Hematopoietic multipotent progenitor cell treated with erythropoietin and hydrocortisone succinate and interleukin-3 and kit ligand, for 4 days (in vitro differentiated cells): ENCODE results near the gene SEPTIN6.

Experiments
- DNase-seq: peaks from one replicate; pipeline ENCODE4 v3.0.0-alpha.2; 2015

The SEPTIN6 gene

DNA sequence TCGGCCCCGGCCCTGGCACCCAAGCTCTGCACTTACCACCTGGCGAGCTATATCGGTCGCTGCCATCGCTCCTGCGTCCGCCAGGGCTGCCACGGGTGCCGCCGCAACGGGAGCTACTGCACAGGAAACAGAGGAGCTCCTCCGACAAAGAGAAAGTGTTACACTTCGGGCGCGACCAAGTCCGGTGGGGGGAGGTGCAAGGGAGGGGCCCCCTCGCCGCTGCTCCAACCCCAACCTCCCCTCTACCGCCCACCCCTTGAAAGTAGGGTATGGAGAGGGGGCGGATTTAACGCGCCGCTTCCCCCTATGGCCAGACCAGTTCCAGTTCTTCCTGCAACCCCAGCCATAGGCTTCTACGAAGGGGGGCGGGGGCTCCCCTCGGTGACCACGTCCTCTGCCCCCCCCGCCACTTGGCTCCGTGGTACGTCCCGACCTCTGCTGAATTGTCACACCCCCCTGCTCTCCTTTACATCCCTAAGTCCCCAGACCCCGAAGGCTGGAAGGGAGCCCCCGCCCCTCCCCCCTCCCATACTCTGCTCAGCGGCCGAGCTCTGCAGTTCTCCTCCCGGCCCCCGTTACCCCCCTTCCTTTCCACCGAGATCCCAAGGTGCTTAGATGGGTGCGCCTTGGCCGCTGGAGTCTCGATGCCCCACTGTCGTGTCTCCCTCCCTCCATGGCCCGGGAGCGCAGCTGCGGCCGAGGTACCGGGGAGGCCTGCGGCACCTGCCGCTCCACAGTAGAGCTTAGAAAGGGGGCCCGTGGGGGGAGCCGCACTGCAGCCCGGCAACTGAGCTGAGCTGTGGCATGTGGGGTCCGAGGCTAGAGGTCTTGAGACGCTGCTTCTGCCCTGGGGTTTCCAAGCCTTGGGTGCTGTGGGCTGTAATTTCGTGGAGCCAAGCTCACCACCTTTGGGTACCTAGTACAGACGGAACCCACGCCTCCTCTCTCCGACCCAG lies at the start of gene SEPTIN6:
TSS of gene SEPTIN6 (minus strand) at position 129 of the 956 bp plus-strand sequence. CDS start at position 66, 63 bp downstream.
- DNase-seq, result peak; percentile 93

DNA sequence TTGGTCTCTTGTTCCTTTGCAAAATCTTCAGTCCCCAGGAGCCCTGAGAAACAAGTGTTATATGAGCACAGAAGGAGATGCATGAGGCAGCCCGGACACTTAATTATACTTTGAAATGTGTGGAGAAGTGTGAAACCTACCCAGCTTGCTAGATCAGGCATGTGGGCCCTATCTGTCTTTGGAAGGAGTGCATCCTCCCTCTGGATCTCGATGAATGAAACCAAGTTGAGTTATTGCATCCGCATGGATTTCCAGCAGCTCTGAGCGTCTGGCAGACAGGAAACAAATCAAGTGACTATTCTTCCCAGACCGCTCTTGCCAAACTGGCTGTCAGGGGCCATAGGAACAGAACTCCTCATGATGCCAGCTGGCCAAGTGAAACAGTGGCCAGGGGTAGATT lies 45.8 kb upstream of the SEPTIN6 start:
- no peak for DNase-seq

DNA sequence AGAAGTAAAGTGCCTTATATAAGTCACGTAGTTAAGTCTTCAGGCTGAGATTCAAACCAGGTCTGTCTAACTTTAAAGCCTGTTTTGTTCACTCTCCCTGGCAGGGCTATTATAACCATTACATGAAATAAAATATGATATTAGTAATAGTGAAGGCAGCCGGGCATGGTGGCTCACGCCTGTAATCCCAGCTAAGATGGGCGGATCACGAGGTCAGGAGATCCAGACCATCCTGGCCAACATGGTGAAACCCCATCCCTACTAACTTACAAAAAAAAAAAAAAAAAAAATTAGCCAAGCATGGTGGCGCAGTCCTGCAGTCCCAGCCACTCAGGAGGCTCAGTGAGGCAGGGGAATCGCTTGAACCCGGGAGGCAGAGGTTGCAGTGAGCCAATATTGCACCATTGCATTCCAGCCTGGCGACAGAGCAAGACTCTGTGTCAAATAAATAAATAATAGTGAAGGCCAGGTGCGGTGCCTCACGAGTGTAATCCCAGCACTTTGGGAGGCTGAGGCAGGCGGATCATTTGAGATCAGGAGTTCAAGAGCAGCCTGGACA lies 43.3 kb upstream of the SEPTIN6 start:
- no peak for DNase-seq

DNA sequence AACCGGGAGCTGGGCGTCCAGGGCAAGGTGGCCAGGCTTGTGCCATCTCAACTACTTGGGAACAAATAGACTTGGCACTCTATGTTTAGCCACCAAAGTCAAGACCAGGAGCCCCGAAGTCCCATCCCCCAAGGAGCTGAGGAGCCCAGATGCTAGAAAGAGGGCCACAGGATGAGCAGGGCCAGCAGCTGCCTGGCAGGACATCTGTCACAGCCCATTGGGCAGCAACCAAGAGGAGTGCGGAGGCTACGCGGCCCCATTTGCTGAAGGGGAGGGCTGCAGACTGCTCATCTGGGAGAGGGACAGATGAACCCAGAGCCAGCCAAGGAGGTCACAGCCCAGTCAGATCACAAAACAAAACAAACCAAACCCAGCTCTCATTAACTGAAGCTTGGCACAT lies 42.5 kb upstream of the SEPTIN6 start:
- no peak for DNase-seq

DNA sequence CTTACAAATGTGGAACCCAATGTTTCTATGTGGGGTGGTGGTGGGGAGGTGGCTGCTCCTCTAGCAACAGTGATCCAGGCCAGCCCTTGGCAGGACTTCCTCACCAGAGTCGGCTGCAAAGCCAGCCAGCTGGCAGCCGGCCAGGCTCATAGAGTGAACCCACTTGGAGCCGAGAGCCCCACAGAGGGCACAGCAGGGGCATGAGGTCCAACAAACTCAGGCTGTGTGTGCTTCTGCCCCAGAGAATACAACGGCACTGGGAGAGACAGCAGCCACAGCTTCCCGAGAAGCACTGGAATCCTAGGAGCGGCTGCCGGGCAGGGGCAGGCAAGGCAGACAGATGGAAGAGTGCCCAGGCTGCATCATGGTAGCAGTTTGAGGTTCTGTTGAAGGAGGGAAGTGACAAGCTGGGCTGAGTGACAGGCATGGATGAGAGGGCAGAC lies 42.0 kb upstream of the SEPTIN6 start:
- DNase-seq, result peak; percentile 68

DNA sequence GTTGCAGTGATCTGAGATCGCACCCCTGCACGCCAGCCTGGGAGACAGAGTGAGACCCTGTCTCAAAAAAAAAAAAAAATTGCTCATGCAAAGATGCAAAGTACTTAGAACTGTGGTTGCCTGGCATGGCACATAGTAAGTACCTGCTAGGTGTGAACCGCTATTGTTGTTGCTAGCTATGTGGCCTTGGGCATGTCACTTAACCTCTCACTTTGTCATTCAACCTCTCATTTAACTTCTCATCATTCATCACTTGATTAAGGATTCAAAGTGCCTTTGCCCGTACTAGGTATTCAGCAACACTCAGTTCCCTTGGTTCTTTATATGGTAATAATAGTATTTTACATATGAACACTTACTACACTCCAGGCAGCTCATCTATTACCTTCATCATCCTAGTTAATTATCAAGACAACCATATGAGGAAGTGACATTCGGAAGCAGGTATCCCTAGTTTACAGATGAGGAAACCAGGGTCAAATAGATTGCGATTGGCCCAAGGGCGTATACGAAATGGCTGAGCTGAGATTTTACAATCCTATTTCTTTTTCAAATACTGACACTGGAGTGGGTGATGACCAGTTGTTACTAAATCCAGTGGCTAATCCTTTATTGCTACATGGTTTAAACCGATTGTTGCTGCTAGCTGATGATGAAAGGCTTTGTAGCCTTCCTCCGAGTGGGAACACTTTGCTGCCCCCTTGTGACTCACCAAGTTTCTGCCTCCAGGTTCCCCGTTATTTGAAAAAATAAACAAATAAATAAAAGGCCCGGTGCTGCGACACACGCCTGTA lies 36.6 kb upstream of the SEPTIN6 start:
- peak; percentile 81 for DNase-seq

DNA sequence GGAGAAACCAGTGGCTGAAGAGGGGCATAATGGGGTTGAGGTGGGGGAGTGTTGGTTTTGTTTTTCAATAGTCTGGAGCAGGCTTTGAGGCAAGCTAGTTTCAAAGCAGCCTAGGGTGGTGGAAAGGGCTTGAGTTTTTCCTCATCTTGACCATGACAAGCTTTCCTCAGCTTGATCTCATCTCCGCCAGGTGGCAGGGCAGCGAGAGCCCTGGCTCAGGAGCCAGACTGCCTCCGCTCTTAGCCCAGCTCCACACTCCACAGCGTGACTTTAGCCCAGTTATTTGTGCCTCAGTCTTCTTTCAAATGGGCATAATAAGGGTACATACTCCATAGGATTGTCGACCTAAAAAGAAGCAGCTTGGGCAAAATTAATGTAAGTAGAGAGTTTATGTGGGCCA lies 35.5 kb upstream of the SEPTIN6 start:
- no peak for DNase-seq

DNA sequence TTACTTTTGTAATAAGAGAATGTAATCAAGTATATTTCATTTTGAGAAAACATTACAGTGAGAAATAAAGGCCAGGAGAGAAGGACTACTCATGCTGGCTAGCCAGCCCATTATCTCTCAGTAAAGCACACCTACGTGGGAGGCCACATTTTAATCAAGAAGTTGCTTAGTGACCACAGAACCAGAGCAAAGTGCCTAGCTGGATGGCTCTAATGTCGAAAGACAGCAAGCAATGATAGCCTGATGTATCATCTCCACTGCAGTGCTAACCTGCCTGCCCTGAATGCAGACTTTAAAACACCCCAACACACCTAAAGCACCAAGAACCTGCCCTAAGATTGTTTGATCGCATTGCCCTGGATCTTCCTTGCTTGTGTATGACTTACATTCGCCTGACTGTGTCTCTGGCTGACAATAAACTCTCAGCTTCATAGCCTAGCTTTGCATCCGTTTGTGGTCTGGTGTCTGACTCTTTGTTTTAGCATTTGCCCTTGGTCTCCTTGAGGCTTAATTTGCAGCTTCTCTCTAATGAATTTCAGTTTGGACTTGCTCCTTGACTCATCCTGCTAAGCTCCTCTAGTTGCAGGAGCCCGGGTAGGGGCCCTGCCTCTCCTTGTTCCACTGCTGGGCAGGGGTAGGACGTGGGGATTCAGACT lies 34.1 kb upstream of the SEPTIN6 start:
- DNase-seq, result no peak

DNA sequence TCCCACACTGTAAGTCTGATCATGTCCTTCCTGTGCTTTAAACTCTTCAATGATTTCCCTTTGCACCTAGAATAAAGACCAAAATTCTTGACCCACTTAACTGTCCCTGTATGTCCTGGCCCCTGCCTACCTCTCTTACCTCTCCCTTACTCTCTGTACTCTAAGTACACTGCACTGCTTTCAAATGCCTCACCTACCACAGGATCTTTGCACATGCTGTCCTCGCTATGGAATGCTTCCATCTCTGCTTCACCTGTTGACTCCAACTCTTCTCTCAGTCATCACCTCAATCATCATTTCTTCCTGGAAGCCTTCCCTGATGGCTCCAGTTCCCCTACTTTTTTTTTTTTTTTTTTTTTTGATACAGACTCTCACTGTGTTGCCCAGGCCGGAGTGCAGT lies 29.0 kb upstream of the SEPTIN6 start:
- DNase-seq, result no peak

DNA sequence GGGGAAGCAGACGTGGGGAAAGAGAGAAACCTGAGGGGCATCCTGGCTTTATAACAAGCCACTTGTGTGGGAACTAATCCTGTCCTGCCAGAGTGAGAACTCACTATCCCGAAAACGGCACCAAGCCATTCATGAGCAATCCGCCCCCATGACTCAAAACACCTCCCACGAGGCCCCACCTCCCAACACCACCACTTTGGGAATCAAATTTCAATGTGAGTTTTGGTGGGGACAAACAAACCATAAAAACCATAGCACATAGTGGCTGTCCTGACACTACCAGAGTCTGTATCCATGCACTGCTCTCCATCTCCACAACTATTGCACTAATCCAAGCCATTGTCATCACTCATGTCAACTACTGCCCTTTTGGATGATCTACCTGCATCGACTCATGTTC lies 28.5 kb upstream of the SEPTIN6 start:
- no peak for DNase-seq

DNA sequence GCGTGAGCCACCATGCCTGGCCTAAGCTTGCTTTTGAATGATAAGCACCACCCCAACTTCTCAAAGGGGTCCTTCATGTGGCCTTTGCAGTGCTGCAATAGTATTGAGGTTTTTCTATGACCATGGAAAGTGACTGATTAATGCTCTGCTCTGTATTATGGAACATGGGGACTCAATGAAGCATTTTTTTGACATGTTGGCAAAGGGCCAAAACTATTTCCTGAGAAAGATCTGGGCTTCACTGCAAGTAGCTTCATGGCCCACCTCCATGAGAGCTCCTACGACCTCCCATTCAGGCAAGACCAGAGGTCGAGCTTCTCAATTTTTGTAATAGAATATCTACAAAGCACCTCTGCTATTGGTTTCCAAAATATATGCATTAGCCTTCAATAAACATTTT lies 16.7 kb upstream of the SEPTIN6 start:
- no peak for DNase-seq

DNA sequence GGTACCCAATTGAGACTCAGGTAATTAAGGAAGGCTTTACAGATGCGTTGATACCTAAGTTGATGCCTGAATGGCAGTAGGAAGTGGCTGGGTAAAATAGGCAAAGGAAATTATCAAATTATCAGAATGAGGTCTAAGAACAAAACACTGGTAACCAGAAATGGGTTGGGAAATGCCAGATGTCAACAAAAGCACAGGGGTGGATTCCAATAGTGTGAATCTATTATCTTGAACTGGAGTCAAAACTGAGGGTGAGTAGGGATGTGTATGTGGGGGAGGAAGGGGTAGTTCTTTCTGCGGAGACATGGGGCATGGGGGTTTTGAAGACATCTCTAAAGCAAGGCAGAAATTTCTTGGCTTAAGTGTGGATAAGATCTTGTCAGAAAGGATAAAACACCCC lies 16.0 kb upstream of the SEPTIN6 start:
- DNase-seq, result no peak

DNA sequence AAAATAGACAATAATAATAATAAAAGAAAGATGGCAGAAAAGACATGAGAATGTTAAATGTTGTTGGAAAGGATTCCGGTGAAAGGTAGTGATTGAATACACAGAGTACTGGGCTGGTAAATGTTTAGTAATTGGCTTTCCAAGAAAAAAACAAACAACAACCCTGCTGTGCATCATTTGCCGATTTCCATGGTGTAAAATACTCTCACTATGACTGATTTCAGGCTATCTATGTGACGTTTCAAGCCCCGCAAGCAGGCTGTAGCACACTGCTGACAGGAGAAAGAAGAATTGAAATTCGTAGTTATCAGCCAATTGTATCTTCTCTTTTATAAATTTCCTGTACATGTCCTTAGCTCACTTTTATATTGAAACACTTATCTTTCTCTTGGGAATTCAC lies 13.6 kb upstream of the SEPTIN6 start:
- no peak for DNase-seq

DNA sequence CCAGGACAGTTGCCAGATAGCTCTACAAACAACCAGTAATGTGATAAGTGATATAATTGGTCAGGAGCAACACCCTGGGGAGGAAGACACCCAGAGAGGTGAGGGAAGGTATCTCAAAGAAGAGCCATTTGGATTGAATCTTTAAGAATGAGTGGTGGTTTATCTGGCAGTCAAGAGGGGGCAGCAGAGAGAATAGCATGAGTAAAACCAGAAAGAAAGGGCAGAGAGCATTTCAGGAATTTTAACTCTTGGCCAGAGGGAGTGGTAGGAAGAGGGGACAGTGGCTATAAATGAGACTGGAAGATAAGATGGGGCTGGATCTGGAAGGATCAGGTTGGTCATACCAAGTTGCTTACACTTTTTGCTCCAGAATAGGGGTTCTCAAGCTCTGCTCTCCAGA lies 5.9 kb upstream of the SEPTIN6 start:
- peak; percentile 75 for DNase-seq

DNA sequence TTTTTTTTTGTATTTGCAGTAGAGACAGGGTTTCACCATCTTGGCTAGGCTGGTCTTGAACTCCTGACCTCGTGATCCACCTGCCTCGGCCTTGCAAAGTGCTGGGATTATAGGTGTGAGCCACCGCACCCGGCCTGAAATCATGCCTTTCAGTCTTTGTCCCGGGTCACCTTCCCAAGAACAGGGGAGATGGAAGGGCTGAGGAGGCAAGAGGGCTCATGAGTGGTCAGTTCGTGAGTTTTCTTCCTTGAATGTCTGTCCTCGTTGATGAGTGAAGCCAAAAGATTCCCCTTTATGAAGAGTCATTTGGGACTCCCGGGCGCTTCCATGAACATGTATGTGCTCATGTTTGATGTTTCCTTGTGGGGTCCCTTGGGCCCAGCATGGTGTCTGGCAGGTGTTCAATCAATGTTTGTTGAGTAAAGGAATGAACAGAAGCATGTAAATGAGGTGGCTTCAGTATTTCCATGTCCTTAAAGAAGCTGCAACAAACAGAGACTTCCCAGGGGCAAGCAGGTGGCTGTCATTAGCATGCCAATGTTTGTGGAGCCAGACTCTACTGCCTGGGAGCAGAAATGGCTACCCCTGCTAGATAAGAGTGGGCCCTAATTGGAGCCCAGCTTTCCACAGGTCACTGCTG lies 3.4 kb upstream of the SEPTIN6 start:
- no peak for DNase-seq

DNA sequence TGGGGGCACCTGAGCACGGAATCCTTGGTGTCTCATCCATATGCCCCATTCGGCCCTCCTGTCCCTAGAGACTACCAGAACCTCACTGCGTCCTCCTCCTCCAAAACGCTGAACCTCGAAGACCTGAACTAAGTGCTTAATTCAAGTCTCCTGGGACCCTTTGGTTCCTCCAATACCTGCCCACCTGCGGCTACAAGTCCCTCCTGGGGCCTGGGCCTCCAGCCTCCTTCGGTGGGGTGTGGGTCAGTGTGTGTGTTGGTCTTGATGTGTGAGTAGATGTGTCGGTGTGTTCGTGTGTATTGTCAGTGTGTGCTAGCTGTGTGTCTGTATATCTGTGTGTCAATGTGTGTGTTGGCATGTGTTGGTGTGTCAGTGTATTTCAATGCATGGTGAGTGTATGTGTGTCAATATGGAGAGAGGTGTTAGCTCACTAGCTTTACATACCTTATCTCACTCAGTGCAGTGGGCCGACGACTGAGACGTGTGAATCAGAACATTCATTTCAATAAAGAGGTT lies 2.6 kb upstream of the SEPTIN6 start:
- DNase-seq, result no peak

DNA sequence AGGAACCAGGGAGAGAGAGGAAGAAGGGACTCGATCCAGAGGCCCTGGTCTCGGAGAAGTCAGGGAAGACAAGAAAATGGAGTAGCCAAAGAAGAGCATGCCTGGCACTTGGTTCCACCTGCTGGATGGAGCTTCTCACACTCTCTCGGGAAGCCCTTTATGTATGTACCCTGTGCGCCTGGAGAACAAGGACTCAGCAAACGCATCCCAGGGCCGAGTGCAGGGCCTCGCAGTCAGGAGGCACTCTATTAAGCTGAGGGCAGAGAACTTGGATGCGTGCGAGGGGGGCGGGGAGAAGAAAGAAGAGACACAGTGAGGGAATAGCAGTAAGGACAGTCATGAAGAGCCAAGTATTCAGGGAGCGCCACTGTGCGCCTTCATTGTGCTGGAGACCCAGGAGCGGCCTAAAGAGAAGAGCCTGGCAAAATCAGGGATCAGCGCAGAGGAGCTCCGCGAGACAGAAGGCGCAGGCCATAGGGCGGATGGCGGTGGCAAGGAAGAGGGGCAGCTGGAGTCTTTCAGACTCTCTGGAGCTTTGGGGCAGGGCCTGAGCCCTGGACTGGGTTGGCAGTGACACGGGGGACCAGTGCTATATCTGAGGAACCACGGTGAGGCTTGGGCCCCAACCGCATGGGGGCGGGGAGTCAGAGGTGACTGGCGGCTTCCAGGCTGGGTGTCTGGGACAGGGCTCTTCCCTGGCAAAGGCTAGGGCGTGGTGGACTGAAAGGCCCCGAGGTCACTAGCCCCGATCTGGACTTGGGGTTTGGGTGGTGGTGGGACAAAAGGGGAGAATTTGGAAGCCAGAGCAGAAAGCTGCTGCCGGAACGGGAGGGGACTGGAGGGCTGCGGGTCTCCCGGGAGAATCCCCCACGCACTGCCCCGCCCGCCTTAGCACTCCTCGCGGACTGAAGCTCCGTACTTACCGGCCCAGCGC lies 1.9 kb upstream of the SEPTIN6 start:
- peak; percentile 59 for DNase-seq

DNA sequence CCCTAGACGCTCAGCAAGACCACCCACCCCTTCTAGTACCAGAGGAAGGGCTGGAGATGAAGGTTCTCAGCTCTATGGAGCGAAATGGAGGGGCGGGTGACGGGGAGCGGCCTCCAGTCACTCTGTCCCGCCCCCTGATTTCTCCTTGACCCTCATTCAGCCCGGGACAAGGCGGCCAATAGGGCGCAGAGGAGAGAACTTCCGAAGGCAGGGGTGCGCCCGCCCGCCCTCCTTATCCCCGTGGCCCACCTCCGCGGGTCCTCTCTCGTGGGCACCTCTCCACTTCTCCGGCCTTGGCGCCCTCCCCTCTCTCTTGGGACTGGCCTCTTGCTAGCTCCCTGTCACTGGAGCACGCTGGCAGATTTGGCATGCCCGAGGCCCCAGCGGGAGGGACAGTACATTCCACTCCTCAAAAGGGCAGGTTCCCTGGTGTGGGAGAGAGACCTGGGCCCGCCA lies 1.1 kb upstream of the SEPTIN6 start:
- DNase-seq, result peak; percentile 56

DNA sequence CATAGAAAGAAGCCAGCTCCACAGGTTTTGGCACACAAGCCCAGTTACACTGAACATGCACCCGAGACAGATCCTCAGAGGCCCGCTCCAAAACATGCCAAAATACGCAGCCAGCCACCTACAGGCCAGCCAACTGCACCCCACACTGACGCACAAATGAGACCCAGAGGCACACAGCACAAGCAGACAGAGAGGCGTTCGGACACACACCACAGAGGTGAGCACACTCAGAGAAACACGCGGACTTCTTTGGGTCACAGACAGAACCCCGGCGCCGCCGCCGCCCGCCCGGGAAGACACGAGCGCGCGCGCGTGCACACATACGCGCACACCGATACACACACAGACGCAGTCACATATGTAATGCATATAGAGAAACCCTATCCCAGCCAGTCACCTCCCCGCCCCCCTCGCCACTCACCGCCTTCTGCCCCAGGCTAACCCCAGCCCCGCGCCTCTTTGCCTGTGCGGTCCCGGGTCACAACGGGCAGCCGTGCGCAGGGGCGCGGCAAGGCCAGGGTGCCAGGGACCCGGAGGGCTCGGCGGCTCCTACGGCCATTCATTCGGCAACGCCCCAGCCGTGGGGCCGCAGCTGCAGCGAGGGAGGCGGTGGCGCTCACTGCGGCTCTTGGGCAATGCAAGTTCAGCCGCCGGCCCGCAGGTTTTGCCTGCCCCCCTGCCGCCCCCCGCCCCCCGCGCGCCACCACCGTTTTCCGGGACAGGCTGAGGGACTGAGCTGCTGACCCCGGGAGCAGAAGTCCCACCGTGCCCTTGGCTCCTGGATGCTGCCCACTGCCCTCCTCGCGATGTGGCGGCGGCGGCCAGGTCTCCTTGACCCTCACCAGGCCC lies 553 bp downstream of the SEPTIN6 start:
- DNase-seq, result peak; percentile 68
